Erythroblast (primary cell): ENCODE results near the gene PON3.

Source experiments
- GATA1 ChIP-seq: IDR thresholded peaks from 2 replicates; pipeline ENCODE4 v1.6.1; 2011; ENCODE audit warnings: low read depth, mild to moderate bottlenecking, control low read depth, low read length, moderate library complexity
- POLR2A ChIP-seq: IDR thresholded peaks from 2 replicates; pipeline ENCODE4 v1.6.1; 2011; ENCODE audit warnings: mild to moderate bottlenecking, low read length

GRCh38 chr7:95357623-95358022 lies 38.6 kb downstream of the PON3 start:
- no peak for TF ChIP-seq POLR2A
- no peak for TF ChIP-seq GATA1
